HL-60 (cell line): ENCODE data around the gene ANKRD50.

Source experiments
- CTCF ChIP-seq: IDR thresholded peaks from one replicate; pipeline ENCODE4 v1.5.1; 2011; ENCODE audit warnings: low read length, control low read depth, inconsistent platforms; ENCODE audit not compliant: insufficient read depth
- GABPA ChIP-seq: IDR thresholded peaks from 2 replicates; pipeline ENCODE4 v1.6.1; 2012; ENCODE audit warnings: low read depth
- POLR2AphosphoS5 ChIP-seq: IDR thresholded peaks from 2 replicates; pipeline ENCODE4 v1.6.1; 2012; ENCODE audit warnings: low read depth
- REST ChIP-seq: IDR thresholded peaks from 2 replicates; pipeline ENCODE4 v1.6.1; 2012; ENCODE audit warnings: low read depth; ENCODE audit not compliant: insufficient replicate concordance
- SPI1 ChIP-seq: IDR thresholded peaks from 2 replicates; pipeline ENCODE4 v1.6.1; 2012; ENCODE audit warnings: low read depth, mild to moderate bottlenecking, borderline replicate concordance

DNA sequence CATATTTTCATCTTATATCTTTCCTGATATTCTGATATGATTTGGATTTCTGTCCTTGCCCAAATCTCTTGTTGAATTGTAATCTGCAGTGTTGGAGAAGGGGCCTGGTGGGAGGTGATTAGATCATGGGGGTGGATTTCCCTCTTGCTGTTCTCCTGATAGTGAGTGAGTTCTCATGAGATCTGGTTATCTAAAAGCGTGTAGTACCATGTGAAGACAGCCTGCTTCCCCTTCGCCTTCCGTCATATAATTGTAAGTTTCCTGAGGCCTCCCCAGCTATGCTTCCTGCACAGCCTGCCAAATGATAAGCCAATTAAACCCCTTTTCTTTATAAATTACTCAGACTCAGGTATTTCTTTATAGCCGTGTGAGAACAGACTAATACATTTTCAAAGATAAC, 77.2 kb downstream of the ANKRD50 start:
- no peak for TF ChIP-seq CTCF
- TF ChIP-seq POLR2AphosphoS5 = no peak
- no peak for TF ChIP-seq GABPA
- no peak for TF ChIP-seq SPI1
- TF ChIP-seq REST = no peak
